GM19438 (cell line): ENCODE measurements around the gene CELF5.
"Not testable (repeated sequence)": the region's sequence is repeated elsewhere in the genome, so short reads cannot be mapped to it uniquely, and the experiment has no call there.

ENCODE experiments used
- ATAC-seq: cut with Tn5 transposase; IDR thresholded peaks from one replicate; pipeline ENCODE4 v1.9.1; 2021; ENCODE audit warnings: low read depth; ENCODE audit not compliant: unreplicated experiment

The CELF5 gene

GRCh38 chr19:3206216-3206953 lies 18.1 kb upstream of the CELF5 start:
- no peak for ATAC-seq

GRCh38 chr19:3207461-3208242 lies 16.8 kb upstream of the CELF5 start:
- ATAC-seq: no peak

GRCh38 chr19:3208317-3209207 lies 15.9 kb upstream of the CELF5 start:
- ATAC-seq: no peak

GRCh38 chr19:3210347-3211017 lies 14.0 kb upstream of the CELF5 start:
- no peak for ATAC-seq

- ATAC-seq: no peak
These were observed 13.3 kb upstream of the CELF5 start for GRCh38 chr19:3211191-3211590.

GRCh38 chr19:3213159-3213558 lies 11.3 kb upstream of the CELF5 start:
- ATAC-seq: no peak

GRCh38 chr19:3216874-3217273 lies 7.6 kb upstream of the CELF5 start:
- no peak for ATAC-seq

GRCh38 chr19:3220576-3220975 lies 3.9 kb upstream of the CELF5 start:
- no peak for ATAC-seq

GRCh38 chr19:3221576-3221975 lies 2.9 kb upstream of the CELF5 start:
- ATAC-seq: not testable (repeated sequence)

GRCh38 chr19:3222709-3223108 lies 1.8 kb upstream of the CELF5 start:
- ATAC-seq: no peak

- ATAC-seq: no peak
These were observed 666 bp downstream of the CELF5 start for GRCh38 chr19:3225169-3225485.

- no peak for ATAC-seq
These were observed 1.2 kb downstream of the CELF5 start for GRCh38 chr19:3225677-3226093.

GRCh38 chr19:3227054-3227626 lies 2.7 kb downstream of the CELF5 start:
- no peak for ATAC-seq

GRCh38 chr19:3229346-3229743 lies 4.9 kb downstream of the CELF5 start:
- ATAC-seq: no peak

- no peak for ATAC-seq
These were observed 5.5 kb downstream of the CELF5 start for GRCh38 chr19:3229888-3230496.

GRCh38 chr19:3231288-3231687 lies 6.8 kb downstream of the CELF5 start:
- ATAC-seq: no peak

- ATAC-seq: no peak
These were observed 8.7 kb downstream of the CELF5 start for GRCh38 chr19:3233116-3233515.

GRCh38 chr19:3233831-3234230 lies 9.4 kb downstream of the CELF5 start:
- no peak for ATAC-seq

GRCh38 chr19:3234800-3235199 lies 10.3 kb downstream of the CELF5 start:
- no peak for ATAC-seq

GRCh38 chr19:3235604-3236003 lies 11.1 kb downstream of the CELF5 start:
- not testable (repeated sequence) for ATAC-seq
